SK-N-DZ (cell line): ENCODE results near the gene CFAP221.

ENCODE experiments used
- DNase-seq: peaks from one replicate; pipeline ENCODE4 v3.0.0-alpha.2; 2015; ENCODE audit warnings: low spot score

Gene CFAP221

GRCh38 chr2:119536211-119536610 lies 8.0 kb upstream of the CFAP221 start:
- DNase-seq = no peak

DNA sequence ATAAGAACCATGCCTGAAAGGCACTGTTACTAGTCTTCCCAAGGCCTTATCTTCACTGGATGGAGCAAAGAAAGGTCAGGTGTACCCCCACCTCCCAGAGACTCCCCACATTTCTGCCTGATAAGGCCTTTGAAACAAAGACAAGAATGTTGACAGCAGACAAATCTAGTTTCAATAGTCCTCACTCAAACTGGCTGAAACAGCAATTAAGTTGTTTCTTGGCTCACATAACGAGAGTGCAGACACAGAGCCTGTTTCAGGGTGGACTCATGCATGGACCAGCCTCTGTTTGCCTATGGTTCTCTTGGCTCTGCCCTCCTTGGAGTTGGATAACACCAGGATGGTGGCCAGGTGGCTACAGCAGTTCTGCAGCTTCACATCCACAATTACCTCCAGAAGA lies 7.5 kb upstream of the CFAP221 start:
- DNase-seq = no peak

- no peak for DNase-seq
These were observed 6.5 kb upstream of the CFAP221 start for GRCh38 chr2:119537792-119538191.

DNA sequence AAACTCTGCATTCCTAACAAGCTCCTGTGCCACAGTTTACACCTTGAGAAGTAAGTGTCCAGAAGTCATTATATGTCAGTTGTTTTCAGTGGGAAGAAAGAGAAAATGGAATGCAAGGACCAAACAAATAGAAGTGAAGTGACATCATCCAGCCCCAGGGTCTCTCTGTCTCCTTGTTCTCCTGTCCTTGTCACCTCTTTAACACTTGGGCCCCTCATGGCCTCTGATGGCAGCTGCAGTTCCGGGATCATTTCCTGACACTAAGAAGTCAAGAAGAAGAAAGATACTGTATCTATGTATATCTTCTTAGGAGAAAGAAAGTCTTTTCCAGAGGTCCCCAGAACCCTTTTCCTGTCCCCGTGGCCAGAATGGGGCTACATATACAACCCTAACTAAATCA lies 2.8 kb upstream of the CFAP221 start:
- no peak for DNase-seq

- no peak for DNase-seq
These were observed 758 bp downstream of the CFAP221 start for GRCh38 chr2:119544939-119545475.

DNA sequence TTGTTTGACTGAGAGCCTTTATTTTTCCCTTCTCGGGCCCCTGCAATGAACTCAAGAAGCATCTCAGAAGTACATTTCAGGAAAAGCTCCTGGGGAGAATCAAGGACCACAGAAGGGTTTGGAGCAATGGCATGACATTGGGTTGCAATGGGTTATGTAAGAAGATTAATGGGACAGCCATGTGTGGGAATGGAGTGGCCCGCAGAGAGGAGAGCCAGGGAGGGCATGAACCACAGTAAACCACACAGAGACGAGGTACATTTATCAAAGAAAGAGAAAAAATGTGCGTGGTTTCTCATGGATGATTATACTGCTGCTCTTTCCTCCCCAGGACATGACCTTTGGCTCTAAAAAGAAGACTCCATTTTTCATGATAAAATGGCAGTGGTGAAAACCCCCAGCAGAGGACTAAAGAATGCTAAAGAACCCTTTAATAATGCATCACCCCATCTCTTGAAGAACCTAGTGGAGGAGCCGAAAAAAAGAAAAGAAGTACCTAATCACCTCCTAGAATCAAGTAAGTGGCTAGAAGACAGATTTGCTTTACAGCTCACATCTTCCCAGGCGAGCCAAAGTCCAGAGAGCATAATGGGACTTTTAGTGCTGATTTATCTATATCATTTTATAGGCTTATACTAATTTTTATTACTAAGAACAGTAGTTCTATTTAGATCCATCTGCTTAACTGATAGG lies 1.7 kb downstream of the CFAP221 start:
- DNase-seq = no peak

DNA sequence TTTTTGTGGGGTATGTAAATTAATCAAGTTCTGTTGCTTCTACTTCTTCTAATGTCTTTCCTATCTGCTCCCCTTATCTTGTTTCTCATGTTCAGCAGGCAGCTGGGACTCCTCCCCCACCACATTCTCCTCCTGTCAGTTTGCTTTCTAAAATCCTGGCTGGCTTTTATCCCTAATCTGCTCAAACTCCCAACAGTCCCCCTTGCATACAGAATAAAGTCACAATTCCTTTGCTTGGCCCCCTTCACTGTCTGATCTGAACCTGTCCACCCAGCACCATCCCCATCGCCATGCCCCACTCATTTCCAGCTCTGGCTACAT lies 2.2 kb downstream of the CFAP221 start:
- no peak for DNase-seq

DNA sequence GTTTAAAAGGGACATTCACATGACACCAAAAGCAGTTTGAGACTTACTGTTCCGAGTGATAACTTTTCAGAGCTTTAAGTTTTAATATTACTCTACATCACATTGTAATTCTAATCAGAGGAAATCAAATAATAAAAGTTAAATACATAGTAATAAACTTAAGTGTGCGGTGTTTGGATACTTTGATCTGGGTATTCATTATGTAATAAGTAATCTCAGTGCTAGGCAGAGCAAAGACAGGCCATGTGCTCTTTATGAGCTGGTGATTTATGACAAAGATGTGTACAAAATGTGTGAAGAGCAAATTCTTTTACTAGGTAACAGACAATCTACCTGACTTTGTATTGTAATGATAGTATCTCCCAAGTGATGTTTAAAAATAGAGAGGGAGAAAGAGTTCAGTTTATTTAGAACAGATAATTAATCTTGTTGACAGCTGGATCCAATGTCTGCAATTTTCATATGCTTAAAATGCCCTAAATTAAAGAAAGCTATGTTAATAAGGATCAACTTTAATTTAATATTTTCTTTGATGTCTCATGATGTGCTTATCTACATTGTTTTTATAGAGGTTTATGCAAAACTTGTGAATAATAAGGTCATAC lies 4.4 kb downstream of the CFAP221 start:
- no peak for DNase-seq

DNA sequence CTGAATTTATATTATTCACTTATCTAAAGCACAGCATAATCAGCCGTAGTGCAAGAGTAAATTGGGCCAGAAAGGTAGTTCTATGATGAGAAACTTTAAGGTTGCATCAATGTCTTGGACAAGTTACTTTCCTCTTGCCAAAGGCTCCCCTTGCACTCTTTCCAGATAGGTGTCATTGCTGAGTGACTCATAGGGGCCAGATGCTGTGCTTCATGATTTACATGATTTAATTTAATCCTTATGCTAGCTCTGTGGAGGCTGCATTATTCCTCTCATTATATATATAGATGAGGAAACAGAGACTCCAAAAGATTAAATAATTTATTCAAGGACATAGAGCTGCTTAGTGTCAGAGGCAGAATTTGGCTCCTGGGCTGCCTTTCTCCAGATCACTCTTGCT lies 5.0 kb downstream of the CFAP221 start:
- no peak for DNase-seq

- DNase-seq = no peak
These were observed 6.1 kb downstream of the CFAP221 start for GRCh38 chr2:119550346-119550745.

- no peak for DNase-seq
These were observed 6.6 kb downstream of the CFAP221 start for GRCh38 chr2:119550856-119551255.

DNA sequence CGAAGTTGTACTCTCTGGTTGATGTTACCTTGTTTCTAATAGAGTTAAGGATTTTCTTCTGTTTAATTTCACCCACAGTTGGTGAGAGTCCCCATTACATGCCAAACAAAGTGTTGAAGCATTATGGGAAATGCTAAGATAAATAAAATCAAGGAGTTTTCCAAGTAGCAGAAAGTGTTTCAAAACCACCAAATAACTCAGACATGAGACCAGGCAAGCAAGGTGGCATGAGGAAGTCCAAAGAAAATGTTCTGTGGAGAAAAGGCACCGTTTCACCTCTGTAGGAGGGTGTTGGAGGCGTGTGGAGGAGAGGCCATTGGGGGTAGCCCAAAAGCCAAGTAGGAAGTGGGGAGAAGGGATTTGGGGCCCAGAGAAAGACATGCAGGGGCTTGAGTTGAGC lies 8.7 kb downstream of the CFAP221 start:
- no peak for DNase-seq

- DNase-seq = no peak
These were observed 9.6 kb downstream of the CFAP221 start for GRCh38 chr2:119553687-119554344.

GRCh38 chr2:119565481-119565880 lies 21.2 kb downstream of the CFAP221 start:
- no peak for DNase-seq

- no peak for DNase-seq
These were observed 23.0 kb downstream of the CFAP221 start for GRCh38 chr2:119567292-119567691.

DNA sequence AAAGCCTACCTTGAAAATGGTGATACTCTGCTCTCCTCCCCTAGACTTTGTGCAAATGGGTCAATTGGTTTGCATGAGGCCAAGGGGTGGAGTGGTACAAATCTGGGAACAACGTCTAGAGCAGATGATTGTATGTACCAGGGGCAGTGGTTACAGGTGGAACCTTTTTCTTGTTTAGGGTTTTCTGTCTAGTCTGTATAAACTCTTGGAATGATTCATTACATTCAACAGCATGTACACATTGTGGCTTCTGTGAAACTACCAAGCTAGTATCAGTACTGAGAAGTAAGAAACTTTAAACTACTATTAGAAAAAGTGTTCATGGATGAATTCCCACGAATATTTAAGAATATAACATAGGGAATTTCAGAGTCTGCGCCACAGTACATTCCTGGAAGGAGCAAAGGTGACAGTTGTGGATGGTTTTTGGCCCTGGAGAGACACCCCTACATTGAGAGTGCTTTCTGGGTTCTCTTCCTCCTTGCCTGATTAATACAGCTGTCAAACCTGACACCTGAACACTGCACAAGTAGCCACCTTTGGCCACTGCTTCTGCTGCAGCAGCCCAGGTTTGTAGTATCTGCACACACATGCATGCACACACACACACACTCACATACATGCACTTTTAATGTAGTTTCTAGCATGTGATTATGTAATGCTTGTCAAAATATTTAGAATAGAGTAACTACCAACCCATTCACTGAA lies 30.0 kb downstream of the CFAP221 start:
- DNase-seq = no peak

DNA sequence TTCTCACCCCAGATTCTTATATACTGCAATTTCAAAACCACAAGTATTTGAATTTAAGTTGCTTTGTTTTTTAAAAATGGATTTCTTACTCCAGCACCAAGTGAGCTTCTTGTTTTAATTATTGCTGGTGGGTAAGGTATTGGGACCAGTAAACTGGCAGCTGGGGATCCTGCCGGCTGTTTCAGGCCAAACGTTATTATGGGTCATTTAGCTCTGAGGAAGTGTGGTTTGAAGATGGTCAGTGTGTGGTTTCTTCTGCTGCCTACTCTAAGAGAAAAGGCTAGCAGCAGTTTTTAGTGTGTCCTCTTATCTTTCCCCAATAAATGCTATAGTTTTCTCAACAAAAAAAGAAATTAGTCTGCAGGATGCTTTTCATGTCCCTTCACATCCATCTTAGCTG lies 30.6 kb downstream of the CFAP221 start:
- no peak for DNase-seq

DNA sequence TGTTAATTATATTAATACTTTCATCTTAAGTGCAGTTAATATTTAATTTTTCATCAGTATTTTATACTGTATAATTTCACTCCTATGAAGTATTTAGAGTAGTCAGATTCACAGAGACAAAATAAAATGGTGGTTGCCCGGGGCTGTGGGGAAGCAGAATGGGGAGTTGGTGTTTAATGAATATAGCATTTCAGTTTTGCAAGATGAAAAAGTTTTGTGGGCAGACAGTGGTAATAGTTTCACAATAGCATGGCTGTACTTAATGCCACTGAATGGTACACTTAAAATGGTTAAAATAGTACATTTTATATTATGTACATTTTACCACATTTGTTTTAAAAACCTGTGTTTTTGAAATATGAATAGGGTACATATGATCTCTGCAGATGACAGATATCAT lies 31.2 kb downstream of the CFAP221 start:
- no peak for DNase-seq

DNA sequence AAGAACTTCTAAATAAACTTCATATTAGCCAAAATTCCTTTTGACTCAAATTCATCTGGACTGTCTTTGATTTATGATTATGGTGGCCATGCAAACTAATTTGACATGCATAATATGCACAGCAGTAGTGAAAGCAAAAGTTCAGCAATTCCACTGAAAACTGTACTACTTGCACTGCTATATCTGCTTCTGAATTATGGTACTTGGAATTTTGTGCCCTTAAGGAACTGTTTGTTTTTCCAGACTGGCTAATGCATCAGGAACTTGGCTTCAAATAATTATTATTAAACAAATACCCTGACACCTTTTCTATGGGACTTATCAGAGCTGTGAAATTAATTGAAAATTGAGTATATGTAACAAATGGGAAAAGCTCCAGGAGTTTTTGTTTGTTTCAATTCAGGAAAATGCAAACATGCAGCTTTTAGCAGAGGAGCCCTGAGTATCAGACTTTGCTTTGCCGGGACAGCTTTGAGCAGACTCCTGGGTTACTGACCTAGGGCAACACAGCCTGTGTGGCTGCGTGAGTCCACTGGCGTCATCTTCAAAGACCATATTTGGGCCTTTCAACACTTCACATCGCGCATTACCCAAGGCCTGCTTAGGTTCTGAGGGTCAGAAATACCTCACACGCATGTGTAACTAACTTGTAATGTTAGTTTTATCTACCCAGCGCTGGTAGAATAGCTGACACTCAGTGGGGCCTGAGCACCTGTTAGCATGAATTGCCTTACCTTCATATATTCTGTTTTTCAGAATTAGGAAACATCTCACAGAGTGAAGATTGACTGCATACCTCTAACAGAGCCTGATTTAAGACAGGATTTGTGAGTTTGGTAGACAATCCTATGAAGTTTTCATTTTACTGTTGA lies 35.4 kb downstream of the CFAP221 start:
- DNase-seq = no peak

DNA sequence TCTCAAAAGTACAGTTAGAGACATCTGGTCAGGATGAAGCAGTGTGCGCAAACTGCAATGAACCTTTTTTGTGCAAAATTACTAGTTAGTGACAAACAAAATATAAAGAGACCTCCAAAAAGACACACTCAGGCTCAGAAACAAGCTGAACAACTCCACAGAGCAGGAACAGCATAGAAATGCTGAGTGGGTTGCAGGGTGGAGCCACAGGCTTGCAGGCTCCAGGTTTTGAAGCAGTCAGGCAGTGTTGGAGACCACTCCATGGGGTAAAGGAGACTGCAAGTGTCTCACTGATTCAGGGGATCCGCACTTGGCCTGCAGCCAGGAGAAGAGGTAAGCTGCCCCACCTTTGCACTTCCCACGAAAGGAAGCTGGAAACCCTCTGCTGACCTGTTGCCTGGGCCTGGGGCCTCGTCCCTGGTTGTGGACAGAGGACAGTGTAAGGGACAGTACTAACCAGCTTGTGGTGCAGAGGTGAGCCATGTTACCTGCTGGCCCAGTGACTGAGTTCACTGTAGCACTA lies 36.4 kb downstream of the CFAP221 start:
- no peak for DNase-seq

DNA sequence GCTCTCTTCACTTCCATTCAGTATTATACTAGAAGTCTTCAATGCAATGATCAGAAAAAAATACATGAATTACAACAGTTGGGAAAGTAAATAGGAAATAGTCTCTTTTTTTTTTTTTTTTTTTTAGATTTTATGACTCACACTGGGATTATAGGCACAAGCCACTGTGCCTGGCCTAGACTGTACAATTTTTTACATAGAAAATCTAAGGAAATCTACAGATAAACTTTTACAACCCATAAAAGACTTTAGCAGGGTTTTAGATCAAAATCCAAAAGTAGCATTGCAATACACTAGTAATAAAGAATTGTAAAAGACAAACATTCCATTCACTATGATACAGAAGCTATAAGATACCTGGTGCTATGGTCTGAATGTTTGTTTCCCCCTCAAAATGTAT lies 39.0 kb downstream of the CFAP221 start:
- no peak for DNase-seq
